GM21526 (cell line): ENCODE data around the gene TMEM156.

Source experiments
- ATAC-seq: cut with Tn5 transposase; IDR thresholded peaks from one replicate; pipeline ENCODE4 v1.9.1; 2021; ENCODE audit warnings: moderate library complexity; ENCODE audit not compliant: unreplicated experiment, low FRiP score

TMEM156 gene, protein sequence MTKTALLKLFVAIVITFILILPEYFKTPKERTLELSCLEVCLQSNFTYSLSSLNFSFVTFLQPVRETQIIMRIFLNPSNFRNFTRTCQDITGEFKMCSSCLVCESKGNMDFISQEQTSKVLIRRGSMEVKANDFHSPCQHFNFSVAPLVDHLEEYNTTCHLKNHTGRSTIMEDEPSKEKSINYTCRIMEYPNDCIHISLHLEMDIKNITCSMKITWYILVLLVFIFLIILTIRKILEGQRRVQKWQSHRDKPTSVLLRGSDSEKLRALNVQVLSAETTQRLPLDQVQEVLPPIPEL

DNA sequence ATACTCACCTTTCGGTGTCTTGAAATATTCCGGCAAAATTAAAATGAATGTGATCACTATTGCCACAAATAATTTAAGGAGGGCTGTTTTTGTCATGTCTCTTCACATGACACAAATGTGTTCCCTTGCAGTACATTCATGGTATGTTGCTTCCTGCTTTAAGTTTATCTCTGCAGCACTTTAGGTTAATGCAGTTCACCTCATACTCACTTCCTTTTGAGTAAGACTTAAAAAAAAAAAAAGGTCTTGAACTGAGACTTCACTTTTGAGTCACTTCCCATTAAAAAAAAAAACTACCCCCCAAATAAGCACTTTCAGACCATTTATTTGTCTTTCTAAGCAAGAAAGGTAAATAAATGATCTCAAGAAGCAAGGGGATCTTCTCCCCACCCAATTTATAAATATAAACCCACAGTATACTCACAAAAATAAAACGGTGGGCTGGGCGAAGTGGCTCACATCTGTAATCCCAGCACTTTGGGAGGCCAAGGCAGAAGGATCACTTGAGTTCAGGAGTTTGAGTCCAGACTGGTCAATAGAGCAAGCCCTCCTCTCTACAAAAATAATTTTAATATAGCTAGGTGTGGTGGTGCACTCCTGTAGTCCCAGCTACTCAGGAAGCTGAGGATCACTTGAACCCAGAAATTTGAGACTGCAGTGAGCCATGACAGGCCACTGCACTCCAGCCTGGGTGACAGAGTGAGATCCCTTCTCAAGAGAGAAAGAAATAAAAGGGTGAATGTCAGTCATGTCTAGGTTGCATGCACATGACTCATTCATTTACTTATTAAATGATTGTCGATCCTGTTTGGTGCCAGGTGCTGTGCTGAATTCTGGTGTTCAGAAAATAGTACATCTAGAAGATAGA lies at the start of gene TMEM156:
Gene TMEM156, minus strand, starts transcription at position 192 of the 868 bp plus-strand sequence. Its CDS starts 96 bp downstream, at position 96.
- ATAC-seq: peak; percentile 66

DNA sequence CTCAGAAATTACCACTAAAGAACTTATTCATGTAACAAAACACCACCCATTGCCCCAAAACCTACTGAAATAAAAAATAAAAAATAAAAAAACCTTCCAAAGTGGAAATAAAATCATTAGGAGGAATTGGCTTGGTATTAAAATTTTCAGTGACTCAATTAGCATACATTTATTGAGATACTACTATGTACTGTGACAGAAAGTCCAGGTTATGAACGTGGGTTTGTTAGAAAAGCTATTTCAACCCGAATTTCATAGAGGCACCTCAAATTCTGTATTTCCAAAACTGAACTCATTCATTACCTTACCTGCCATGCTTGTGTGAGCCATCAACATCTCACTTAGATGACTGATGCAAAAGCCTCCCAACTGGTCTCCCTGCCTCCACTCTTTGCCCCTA lies 46.6 kb upstream of the TMEM156 start:
- no peak for ATAC-seq

DNA sequence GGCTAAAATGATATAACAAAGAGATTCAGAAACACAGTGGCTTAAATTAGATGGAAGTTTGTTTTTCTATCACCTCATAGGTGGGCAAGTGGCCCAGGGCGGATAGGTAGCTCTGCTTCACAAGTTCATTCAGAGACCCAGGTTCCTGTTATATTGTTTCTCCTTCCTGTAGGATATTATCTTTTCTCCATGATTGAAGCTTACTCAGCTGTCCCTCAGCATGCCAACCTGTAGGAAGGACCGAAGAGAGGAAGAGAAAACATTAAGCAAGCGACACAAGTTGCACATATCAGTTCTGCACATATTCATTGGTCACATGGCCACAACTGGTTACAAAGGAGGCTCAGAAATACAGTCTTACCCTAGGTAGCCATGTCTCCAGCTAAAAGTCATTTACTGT lies 36.7 kb upstream of the TMEM156 start:
- ATAC-seq: no peak

DNA sequence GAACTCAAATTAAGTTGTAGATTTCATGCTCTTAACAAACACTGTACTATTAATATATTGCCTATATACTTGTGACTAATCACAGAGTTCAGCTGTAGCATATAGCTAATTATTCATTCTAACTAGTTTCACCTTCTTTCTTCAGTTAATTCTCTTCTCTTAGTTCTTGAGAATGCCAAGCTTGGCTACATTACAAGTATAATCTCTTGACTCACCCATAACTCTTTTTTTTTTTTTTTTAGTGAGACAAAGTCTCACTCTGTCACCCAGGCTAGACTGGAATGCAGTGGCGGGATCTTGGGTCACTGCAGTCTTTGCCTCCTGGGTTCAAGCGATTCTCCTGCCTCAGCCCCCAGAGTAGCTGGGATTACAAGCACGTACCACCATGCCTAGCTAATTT lies 35.2 kb upstream of the TMEM156 start:
- ATAC-seq: no peak

DNA sequence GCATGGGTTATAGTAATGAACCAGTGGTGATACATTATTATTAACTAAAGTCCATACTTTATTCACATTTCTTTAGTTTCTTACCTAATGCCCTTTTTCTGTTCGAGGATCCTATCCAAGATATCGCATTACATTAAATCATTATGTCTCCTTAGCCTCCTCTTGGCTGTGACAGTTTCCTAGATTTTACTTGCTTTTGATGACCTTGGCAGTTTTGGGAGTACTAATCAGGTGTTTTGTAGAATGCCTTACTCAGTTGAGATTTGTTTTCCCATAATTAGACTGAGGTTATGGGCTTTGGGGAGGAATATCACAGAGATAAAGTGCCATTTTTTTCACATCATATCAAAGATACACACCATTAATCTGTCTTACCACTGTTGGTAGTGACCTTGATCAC lies 34.8 kb upstream of the TMEM156 start:
- no peak for ATAC-seq

DNA sequence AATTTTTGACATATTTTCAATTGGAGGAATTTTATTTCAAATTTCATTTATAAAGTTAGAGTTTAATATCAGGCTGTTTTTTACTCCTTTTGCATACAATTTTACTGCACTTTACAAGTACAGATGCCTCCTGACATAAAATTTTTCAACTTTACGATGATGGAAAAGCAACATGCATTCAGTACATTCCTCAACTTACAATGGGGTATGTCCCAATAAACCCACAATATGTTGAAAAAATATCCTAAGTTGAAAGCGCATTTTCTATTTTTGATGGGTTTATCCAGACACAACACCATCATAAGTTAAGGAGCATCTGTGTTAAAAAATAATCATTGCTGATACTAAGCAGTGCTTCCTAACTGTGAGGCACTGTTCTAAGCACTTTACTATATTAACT lies 34.2 kb upstream of the TMEM156 start:
- no peak for ATAC-seq

DNA sequence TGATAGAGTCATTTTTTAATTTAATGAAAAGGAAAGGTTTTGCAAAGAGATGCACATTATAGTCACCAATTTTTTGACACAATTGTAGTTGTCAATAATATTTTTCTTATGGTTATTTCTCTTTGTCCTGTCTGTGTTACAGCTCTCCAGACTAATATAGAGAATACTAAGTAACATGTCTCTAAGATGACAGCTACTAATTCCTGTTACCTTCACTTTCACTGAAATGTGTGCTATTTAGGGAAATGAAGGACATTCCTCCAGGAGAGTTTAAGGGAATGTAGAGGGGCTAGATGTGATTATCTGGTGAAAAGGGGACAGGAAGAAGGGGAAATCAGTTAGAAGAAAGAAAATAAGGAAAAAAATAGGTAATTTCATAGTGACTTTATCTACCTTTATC lies 31.2 kb upstream of the TMEM156 start:
- no peak for ATAC-seq

DNA sequence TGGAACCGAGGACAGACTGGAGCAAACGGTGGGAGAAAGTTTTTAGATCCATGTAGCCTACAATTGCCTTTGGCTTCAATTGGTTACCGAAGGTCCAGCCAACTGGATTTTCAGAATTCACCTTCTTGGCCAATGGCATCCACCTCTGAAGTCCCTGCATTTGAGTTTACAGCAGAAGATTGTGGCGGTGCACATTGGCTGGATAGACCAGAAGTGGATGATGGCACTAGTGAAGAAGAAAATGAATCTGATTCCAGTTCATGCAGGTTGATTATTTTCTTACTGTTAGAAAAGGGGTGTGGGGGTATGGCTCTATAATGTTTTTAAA lies 30.5 kb upstream of the TMEM156 start:
- no peak for ATAC-seq

DNA sequence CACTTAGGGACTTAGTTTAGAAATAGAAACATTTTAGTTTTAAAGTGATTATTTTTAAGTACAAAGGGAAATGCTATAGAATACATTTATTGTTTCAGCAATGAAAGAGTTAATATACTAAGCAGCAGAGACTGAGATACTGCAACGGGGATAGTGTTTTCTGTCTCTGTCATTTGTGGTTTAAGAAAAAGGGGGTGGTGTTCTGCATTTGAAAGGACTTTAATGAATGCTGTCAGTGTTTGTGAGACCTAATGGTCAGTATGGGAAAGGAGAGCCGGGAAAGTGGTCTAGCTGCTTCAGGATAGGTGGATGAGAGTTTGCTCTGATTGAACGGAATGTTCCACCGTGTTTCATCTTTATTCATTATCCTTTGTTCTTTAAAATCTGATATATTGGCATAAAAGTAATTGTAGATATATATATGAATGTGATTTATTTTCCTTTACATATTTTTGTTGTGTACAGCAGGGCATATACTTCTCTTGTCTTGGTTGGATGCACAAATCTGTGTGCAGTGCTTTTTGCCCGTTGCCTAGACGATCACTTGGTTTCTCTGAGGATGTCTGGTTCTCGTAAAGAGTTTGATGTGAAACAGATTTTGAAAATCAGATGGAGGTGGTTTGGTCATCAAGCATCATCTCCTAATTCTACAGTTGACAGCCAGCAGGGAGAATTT lies 30.0 kb upstream of the TMEM156 start, which contains the start of gene KLHL5:
Gene KLHL5, plus strand, starts transcription at position 139 of the 676 bp plus-strand sequence. Its CDS starts 421 bp downstream, at position 560.
- no peak for ATAC-seq

DNA sequence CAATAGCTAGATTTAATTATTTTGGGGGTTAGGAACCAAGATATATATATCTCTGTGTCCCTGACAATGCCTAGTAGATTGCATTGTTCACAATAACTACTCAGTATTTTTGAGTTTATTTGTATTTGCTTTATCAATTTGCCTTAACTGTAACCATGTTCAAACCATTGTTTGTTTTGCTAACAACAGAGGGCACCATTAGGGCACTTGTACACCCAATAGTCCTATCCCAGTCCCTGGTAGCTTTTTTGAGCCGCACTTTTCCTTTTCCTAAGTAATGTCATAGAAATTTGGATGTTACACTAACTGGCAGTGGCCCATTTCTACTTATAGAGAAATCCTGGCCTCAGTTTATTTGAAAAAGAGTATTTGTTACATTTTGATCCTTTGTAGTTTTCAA lies 29.2 kb upstream of the TMEM156 start:
- ATAC-seq: no peak

DNA sequence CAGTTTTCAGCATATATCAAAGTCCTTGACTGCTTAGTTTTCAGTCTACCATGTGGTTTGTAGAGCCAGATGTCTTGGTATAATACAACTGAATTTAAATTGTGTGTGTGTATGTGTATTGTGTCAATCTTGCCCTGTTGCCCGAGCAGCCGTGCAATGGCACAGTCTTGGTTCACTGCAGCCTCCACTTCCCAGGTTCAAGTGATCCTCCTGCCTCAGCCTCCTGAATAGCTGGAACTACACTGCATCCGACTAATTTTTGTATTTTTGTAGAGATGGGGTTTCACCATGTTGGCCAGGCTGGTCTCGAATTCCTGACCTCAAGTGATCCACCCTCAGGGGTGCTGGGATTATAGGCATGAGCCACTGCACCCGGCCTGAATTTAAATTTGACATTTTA lies 23.8 kb upstream of the TMEM156 start:
- no peak for ATAC-seq

DNA sequence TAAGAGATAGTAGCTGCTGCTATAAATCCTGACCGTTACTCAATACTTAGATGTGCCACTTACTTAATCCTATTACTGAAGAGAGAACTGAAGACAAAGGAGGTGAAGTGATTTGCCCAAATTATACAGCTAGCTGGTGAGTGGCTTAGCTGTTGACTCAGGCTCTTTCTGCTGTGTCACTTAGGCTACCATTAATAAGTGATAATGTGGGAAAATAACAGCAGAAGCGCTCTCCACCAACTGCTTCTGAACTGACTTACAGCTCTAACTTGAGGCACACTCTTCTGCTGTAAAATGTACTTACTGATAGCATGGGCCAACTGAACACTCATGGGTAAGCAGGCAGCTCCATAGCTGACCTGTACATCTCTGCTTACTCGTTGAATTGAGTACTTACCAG lies 22.3 kb upstream of the TMEM156 start:
- no peak for ATAC-seq

DNA sequence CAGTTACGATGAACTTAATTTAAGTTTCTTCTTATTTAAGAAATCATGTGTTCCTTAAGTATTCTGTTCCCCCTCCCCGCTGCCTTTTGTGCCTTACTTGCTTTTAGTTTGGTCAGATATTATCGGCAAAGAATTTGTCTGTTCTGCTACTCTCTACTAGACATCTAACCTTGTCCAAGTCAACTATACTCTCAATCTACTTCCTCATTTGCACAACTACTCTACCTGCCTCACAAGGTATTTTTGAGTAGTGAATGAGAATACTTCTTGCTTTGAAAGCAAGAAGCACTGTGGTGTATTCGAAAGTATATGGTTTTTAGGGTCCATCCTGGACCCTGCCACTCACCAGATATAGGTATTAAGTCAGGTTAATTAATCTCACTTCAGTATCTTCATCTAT lies 21.8 kb upstream of the TMEM156 start:
- ATAC-seq: no peak

DNA sequence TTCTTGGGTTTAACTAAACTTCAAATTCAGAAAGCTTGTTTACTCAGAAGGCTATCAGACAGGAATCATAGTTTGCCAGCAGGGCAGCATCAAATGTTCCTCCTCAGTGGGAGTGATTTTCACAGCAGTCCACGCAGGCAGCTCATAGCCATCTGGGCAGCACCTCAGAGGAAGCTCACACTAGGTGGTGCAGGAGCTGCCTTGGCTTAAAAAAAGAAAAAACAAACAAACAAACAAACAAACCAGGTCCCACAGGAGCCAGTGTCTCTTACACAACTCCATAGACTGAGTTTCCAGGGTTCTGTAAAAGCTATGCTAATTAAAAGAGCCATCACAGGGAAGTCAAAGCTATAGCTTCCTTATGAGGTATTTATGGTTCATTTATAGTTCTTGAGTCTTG lies 19.3 kb upstream of the TMEM156 start:
- no peak for ATAC-seq

DNA sequence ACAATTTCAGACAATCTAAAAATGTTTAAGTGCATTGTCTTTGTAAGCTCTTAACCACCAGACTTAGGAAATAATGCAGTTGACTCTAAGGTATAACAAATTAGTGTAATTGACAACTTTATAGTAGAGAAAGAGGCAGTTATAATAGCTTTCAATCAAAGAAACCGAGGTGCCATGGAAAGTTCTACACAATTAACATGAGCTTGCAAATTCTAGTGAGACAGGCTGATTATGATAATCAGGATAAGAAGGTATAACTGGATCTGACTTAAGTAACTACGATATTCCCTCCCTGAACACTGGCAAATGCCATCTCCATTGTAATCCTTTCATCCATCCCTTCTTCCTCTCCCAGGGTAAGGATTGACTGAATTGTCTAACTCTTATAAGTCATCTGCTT lies 18.4 kb upstream of the TMEM156 start:
- no peak for ATAC-seq

DNA sequence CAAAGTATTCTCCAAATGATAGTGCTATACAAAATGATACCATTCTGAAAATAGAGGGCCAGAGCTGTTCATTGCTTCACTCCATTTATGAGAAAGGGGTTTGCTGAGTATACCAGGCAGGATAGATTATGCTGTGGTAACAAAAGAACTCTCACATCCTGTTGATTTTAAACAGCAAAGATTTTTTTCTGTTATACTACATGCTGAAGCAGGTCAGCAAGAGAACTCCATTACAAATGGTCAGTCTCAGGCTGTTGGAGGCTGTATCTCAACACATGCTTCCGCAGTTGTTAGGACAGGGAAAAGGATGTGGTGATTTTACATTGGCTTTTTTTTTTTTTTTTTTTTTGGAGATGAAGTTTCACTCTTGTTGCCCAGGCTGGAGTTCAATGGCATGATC lies 16.1 kb upstream of the TMEM156 start:
- ATAC-seq: no peak

DNA sequence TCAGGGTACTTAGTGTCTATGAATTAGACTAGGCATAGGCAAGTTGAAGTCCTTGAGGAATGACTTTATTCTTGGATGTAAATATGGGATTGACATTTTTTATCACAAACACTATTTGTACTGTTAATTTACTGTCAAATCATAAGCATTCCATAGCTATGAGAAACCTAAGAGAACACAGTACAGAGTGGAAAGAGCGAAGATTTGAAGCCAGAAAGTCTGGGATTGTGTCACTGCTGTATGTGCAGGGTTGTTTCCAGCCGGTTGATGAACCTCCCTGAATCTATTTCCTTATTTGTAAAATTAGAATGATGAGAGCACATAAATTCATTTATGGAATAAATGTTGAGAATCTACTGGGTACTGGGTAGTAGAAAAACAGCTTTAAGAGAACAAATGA lies 15.5 kb upstream of the TMEM156 start:
- ATAC-seq: no peak

DNA sequence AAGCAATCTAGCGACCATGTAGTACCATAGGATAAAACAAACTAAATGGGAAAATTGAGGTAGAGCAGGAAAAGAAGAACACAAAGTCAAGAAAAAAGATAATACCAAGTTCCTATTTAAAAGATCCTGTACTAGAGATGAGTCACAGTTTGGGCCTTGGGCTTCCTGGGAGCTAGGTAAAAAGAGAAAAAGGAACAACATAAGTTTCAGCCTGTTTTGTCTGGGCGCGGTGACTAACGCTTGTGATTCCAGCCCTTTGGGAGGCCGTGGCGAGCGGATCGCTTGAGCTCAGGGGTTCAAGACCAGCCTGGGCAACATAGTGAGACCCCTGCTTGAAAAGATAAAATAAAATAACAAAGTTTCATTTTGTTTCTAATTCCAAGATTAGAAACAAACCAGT lies 14.0 kb upstream of the TMEM156 start:
- ATAC-seq: no peak

DNA sequence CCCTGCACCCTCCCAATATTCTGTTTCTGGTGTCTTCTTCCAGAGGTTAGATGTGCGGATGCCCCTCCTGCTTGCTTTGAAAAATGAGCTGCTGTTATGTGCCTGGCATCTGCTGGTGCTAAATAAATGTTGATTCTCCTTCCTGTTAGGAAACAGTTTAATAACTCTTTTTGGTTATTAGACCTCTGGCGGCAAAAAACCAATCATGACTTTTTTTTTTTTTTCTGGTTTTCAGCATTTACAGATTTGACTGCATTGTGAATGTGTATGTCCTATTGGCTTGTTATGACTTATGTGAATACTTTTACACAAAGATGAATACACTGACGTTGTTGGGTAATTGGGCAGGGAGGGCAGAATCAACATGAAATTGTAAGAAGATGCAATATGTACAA lies 13.6 kb upstream of the TMEM156 start:
- no peak for ATAC-seq

DNA sequence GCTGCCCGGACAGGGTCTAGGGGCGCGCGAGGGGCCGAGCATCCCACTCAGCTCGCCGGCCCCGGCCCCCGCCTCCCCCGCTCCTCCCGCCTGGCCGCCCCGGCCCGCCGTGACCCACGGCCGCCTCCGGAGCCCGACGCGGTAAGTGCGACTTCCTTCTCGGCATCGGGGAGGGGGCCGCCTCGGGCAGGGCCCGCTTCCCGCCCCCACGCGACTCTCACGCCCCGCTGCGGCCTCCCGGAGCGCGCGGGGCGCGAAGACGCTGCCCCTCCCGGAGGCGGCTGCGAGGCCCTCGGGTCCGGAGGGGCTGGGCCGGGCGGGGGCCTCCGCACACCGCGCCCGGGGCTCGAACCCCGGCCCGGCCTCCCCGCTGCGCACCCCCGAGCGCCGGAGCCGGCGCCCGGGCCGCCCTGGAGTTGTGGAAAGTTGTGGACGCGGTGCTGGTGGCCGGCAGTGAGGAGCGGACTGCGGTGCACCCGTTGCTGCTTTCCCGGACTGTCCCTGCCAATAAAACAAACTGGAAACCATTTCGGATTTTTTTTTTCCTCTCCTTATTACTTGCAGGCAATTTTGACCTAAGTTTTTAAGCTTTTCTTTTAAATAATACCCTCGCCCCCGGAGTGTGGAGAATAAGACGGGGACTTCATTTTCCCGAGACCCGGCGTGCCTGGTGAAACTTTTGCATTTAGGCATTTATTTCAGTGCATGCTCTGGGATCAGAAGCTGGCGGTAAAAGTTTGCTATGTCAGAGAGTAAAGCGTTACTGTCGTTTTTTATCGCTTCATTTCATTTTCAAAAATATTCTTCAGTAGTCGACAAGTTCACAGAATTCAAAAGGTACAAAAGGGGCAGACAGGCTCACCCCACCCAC lies 13.0 kb upstream of the TMEM156 start:
- ATAC-seq: peak; percentile 38
